Stomach (tissue), 9 donors: Measurements from ENCODE around the gene PRSS2. TPM values are rescaled to one million over a fixed set of nuclear protein-coding genes. Genes with fewer than 3 reads are reported as not detected.
A peak's percentile ranks its signal among the peaks of the same experiment; 100 is the strongest.

Source experiments
- DNase-seq, 2 donors: peaks; one replicate each; pipeline versions ENCODE4 v3.0.0 to v3.0.0-alpha.2; 2013 to 2019
- H3K27ac ChIP-seq, 5 donors: fragments of 200-600 bp in 4 of 5; sonication (generic) in 4 of 5; one replicate each; pipeline ENCODE4 v1.5.1; 2013 to 2019; ENCODE audit warnings: mild to moderate bottlenecking in 1 of 5, moderate library complexity in 1 of 5
- H3K27me3 ChIP-seq, 3 donors: fragments of 200-600 bp; sonication (generic); one replicate each; pipeline ENCODE4 v1.5.1; 2017 to 2019; ENCODE audit warnings: mixed run types in 1 of 3
- H3K36me3 ChIP-seq, 4 donors: fragments of 200-600 bp; sonication (generic); 1 replicate in 3 of 4; 2 replicates in 1 of 4; pipeline ENCODE4 v1.5.1; 2016 to 2019
- H3K4me1 ChIP-seq, 4 donors: fragments of 200-600 bp; sonication (generic); one replicate each; pipeline ENCODE4 v1.5.1; 2016 to 2019
- H3K4me3 ChIP-seq, 4 donors: fragments of 200-600 bp; sonication (generic) in 3 of 4; one replicate each; pipeline ENCODE4 v1.5.1; 2016 to 2019; ENCODE audit warnings: mild to moderate bottlenecking in 1 of 4
- H3K9me3 ChIP-seq, 4 donors: fragments of 200-600 bp; sonication (generic); one replicate each; pipeline ENCODE4 v1.5.1; 2016 to 2019
- EP300 ChIP-seq: sonication (generic); formaldehyde crosslinking; IDR thresholded peaks from one replicate; pipeline ENCODE4 v1.6.1; 2017; ENCODE audit warnings: antibody characterized with exemption
- POLR2A ChIP-seq, 4 donors: fragments of 450-650 bp; IDR thresholded peaks; one replicate each; pipeline ENCODE4 v1.6.1; 2016; ENCODE audit warnings: antibody characterized with exemption in 4 of 4, control low read depth in 2 of 4, mild to moderate bottlenecking in 1 of 4, moderate library complexity in 1 of 4
- POLR2AphosphoS5 ChIP-seq, 3 donors: sonication (generic); formaldehyde crosslinking; IDR thresholded peaks; one replicate each; pipeline ENCODE4 v1.6.1; 2016; ENCODE audit warnings: antibody characterized with exemption in 3 of 3
- WGBS, 5 donors: extraction: QIAGEN DNeasy Blood & Tissue Kit in 3 of 5; methylation state at CpG; one replicate each; pipeline versions ENCODE4 v1.1.5 to v1.1.7; 2013 to 2018; 5-methylcytosine and 5-hydroxymethylcytosine counted together
- intact Hi-C: fragments of 100-400 bp; cut with DNase I; formaldehyde crosslinking; loops from one replicate; pipeline ENCODE4 v1.15.1; 2023; ENCODE audit warnings: low total_unique reads
- polyA plus RNA-seq, 3 donors: library from polyadenylated mRNA; stranded (reverse); fragments of 200-250 nt; gene quantifications; one replicate each; pipeline ENCODE4 v1.2.3, GENCODE V29; 2013
- total RNA-seq, 5 donors: library from RNA; depleted of rRNA; stranded (reverse); fragments of >200 nt; gene quantifications; one replicate each; pipeline versions ENCODE4 v1.1.0 to v1.2.3, GENCODE V29; 2014 to 2016
- TF ChIP-seq, protein P1 (sequence below), 7 experiments: fragments of 450-650 bp in 4 of 7; fragments of 200-600 bp in 3 of 7; sonication (generic) in 3 of 7; IDR thresholded peaks; one replicate each; pipeline ENCODE4 v1.5.1; 2016 to 2019; ENCODE audit warnings: antibody characterized with exemption in 7 of 7, control low read depth in 2 of 7, mild to moderate bottlenecking in 1 of 7
- donor health status: healthy with polysubstance abuse.
- donor health status: Bipolar disorder and iron deficiency.
- donor health status: healthy.

Gene PRSS2
- total and polyA plus RNA-seq, 8 donors: 1.3 to 86.1 (median 59.1) TPM; not detected in 3

GRCh38 chr7:142803901-142804300 is 33.1 kb downstream of the PRSS2 start:
- no peak for DNase-seq
- Histone ChIP-seq H3K36me3 (no peaks in the 10 kb centered on the region), H3K27ac (peak overlapping the region in 1 of 5 donors; percentile 32), H3K27me3 (peaks cover 0 to 51% (median 0%) of the 10 kb centered on the region in 3 donors), H3K9me3 (no peaks in the 10 kb centered on the region), H3K4me3 (no peak overlapping the region), H3K4me1 (no peaks in the 10 kb centered on the region)
- intact Hi-C loops: no loop called here
- WGBS, 5 donors: 86 to 94% (median 88%) methylated on average over 4 of the region's 4 CpGs
- TF ChIP-seq, protein P1, sequence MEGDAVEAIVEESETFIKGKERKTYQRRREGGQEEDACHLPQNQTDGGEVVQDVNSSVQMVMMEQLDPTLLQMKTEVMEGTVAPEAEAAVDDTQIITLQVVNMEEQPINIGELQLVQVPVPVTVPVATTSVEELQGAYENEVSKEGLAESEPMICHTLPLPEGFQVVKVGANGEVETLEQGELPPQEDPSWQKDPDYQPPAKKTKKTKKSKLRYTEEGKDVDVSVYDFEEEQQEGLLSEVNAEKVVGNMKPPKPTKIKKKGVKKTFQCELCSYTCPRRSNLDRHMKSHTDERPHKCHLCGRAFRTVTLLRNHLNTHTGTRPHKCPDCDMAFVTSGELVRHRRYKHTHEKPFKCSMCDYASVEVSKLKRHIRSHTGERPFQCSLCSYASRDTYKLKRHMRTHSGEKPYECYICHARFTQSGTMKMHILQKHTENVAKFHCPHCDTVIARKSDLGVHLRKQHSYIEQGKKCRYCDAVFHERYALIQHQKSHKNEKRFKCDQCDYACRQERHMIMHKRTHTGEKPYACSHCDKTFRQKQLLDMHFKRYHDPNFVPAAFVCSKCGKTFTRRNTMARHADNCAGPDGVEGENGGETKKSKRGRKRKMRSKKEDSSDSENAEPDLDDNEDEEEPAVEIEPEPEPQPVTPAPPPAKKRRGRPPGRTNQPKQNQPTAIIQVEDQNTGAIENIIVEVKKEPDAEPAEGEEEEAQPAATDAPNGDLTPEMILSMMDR (IDR thresholded peaks at IDR 0.05): no peak
- no peak for TF ChIP-seq POLR2AphosphoS5 (IDR thresholded peaks at IDR 0.05)
- no peak for TF ChIP-seq EP300
- TF ChIP-seq POLR2A (IDR thresholded peaks at IDR 0.05): no peak

DNA sequence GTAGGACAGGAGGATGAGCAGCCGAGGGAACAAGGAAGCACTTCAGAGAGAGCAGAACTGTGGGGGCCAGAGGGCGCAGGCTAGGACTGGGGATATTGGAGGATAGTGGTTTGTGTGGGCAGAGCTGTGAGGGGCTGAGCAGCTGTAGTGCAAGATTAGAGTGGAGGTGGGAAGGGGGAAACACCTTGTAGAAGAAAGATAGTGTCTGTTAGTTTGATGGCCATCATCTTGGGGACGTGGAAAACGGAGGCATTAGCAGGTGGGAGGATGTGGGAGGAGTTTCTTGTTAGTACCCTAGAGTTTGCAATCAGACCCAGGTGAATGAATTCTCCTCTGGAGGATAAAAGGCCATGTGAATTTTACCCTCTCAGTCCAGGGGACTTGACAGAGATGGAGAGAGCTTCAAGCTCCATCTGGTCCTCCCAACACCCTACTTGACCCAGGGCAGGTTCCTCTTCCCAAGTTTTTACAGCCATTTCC is 34.0 kb downstream of the PRSS2 start:
- H3K36me3 ChIP-seq: no peaks in the 10 kb centered on the region
- no peaks in the 10 kb centered on the region for H3K9me3 ChIP-seq
- TF ChIP-seq, protein P1 (IDR thresholded peaks at IDR 0.05): no peak
- no peaks in the 10 kb centered on the region for H3K4me1 ChIP-seq
- peak overlapping the region in 2 of 5 donors; percentile 27 to 32 for H3K27ac ChIP-seq
- intact Hi-C loops: no loop called here
- no peak for DNase-seq
- H3K27me3 ChIP-seq: peaks cover 0 to 43% (median 0%) of the 10 kb centered on the region in 3 donors
- 48 to 66% (median 63%) methylated on average over 4 of the region's 4 CpGs for WGBS, 5 donors
- no peak overlapping the region for H3K4me3 ChIP-seq

- Histone ChIP-seq H3K27me3 (peaks cover 0 to 37% (median 0%) of the 10 kb centered on the region in 3 donors), H3K27ac (peak overlapping the region in 1 of 5 donors; percentile 69), H3K9me3 (no peaks in the 10 kb centered on the region), H3K4me3 (no peak overlapping the region), H3K4me1 (no peaks in the 10 kb centered on the region), H3K36me3 (no peaks in the 10 kb centered on the region)
- intact Hi-C loops: no loop called here
- DNase-seq: no peak
- TF ChIP-seq, protein P1 (IDR thresholded peaks at IDR 0.05): no peak
- TF ChIP-seq POLR2A (IDR thresholded peaks at IDR 0.05) (no peak), EP300 (no peak), POLR2AphosphoS5 (IDR thresholded peaks at IDR 0.05) (no peak)
- WGBS, 5 donors: 84 to 91% (median 89%) methylated on average over 3 of the region's 3 CpGs
Measured at GRCh38 chr7:142805350-142806021, 34.7 kb downstream of the PRSS2 start.

DNA sequence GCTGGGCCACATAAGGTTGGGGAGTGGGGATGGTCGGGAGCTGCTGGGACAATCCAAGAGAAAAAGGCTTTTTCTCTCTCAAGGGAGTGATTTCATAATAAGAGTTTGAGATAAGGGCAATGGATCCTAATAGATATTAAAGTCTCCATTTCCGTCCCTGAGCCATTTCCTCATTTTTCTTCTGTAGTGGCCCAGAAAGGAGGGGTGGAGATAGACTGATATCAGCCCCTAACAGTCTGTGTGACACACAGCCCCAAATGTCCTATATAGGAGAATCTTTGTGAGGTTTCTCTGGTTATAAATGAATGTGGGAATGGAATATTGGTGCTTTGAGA is 35.2 kb downstream of the PRSS2 start:
- TF ChIP-seq, protein P1 (IDR thresholded peaks at IDR 0.05): no peak
- TF ChIP-seq POLR2AphosphoS5 (IDR thresholded peaks at IDR 0.05) (no peak), EP300 (no peak), POLR2A (IDR thresholded peaks at IDR 0.05) (no peak)
- DNase-seq: no peak
- Histone ChIP-seq H3K9me3 (no peaks in the 10 kb centered on the region), H3K27me3 (peaks cover 0 to 32% (median 0%) of the 10 kb centered on the region in 3 donors), H3K4me3 (no peak overlapping the region), H3K36me3 (no peaks in the 10 kb centered on the region), H3K4me1 (no peaks in the 10 kb centered on the region), H3K27ac (peak overlapping the region in 1 of 5 donors; percentile 69)
- intact Hi-C loops: no loop called here
- 29 to 46% (median 34%) methylated on average over 2 of the region's 2 CpGs for WGBS, 5 donors
